GM10248 (cell line): Measurements from ENCODE around the gene CR1.

Source experiments
- CTCF ChIA-PET: fragments of 300-600 bp; sonication (Branson Sonifier 250); formaldehyde crosslinking; extraction: SDS; loops from one replicate; lab custom pipeline; 2021; ENCODE audit warnings: antibody characterized with exemption; lab: Yijun Ruan, JAX
- POLR2A ChIA-PET: fragments of 350-650 bp; sonication (Branson Sonifier 250); formaldehyde crosslinking; extraction: SDS; loops from one replicate; lab custom pipeline; 2020; ENCODE audit warnings: antibody characterized with exemption; lab: Yijun Ruan, JAX
- DNase-seq: peaks from one replicate; pipeline ENCODE4 v3.0.0; 2012; ENCODE audit errors: extremely low spot score
- CTCF ChIP-seq: IDR thresholded peaks from 2 replicates; pipeline ENCODE4 v1.5.1; 2012; ENCODE audit warnings: mild to moderate bottlenecking, low read depth; ENCODE audit errors: extremely low read depth, missing control alignments, control extremely low read depth

Gene CR1

DNA sequence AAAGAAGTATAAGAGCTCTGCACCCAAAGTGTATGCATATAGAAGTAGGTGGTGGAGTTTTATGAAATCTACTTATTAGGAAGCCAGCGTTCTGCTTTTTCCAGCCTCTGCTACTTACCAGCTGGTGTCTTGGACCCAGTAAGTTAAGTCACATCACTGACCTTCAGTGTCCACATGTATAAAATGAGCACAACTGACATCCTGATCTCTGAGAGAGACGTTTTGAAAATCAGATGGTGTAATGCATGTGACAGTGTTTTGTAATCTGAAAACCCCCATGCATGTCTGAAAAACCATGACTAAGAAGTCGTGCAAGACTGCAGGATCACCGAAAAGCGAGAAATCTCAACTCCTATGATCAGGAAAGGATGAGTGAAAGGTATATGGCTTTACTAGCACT lies 2.0 kb downstream of the CR1 start:
- ChIA-PET POLR2A (interaction anchor here (1.4 kb wide), 1 partner anchor 44 kb away, joined by 7 read pairs; the partner anchor contains the start of gene CR2), CTCF (interaction anchor here (0.6 to 2.9 kb wide), 6 partner anchors 11 to 445 kb away, joined by 3 to 25 read pairs (median 4); partner anchors contain the start of gene PFKFB2)
- DNase-seq: no peak
- TF ChIP-seq CTCF: no peak

DNA sequence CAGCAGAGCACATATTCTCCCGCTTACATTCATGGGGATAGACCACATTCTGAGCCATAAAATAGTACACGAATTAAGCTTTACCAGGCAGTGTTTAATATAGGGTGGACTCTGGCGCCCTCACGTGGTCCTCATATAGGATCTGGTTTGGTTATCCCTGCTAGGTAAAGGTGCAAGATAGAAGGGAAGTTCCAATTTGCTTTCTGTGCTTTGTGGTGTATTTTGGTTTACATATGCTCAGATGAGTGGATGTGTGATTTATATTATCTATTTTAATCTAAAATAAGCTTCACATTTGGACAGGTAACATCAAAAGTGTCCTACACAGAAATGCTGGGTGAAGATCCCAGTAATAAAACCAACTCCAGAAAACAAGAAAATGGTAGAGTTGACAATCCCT lies 3.6 kb downstream of the CR1 start:
- ChIA-PET POLR2A (interaction anchor here (1.2 kb wide), 1 partner anchor 98 kb away, joined by 3 read pairs; no protein-coding TSS in a partner anchor), CTCF (interaction anchor here (0.6 to 2.9 kb wide), 42 partner anchors 11 to 1636 kb away, joined by 3 to 25 read pairs (median 5); partner anchors contain the start of genes C4BPA, C4BPB, CD55 and CR2)
- peak; percentile 46 for DNase-seq
- TF ChIP-seq CTCF: peak; percentile 82

DNA sequence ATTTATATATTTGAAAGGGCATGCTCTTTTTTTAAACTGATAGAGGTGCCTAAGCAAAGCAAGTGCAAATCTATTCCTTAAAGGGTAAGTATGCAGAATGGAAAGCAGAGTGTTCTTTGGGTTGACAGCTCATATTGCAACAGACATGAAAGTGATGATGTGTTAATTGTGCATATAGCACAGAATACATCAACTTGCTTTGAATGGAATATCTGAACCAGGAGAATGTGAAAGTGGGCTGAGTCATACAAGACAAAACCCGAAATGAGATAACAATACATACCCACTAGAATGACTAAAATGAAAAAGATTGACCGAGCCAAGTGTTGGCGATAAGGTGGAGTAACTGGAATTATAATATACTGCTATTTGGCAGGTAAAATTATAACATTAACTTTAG lies 4.3 kb downstream of the CR1 start:
- no peak for DNase-seq
- ChIA-PET CTCF (interaction anchor here (0.8 to 2.9 kb wide), 36 partner anchors 11 to 1637 kb away, joined by 3 to 25 read pairs (median 5); partner anchors contain the start of genes C4BPA, C4BPB, CD55 and CR2), POLR2A (interaction anchor here (1.2 kb wide), 1 partner anchor 99 kb away, joined by 3 read pairs; no protein-coding TSS in a partner anchor)
- no peak for TF ChIP-seq CTCF

GRCh38 chr1:207501071-207501470 lies 5.1 kb downstream of the CR1 start:
- POLR2A ChIA-PET: no interaction called here
- TF ChIP-seq CTCF: no peak
- CTCF ChIA-PET: interaction anchor here (1.0 to 1.2 kb wide), 3 partner anchors 10 to 417 kb away, joined by 3 to 6 read pairs (median 3); no protein-coding TSS in a partner anchor
- no peak for DNase-seq

GRCh38 chr1:207502726-207503125 lies 6.8 kb downstream of the CR1 start:
- no peak for TF ChIP-seq CTCF
- ChIA-PET CTCF (interaction anchor here (1.8 kb wide), 1 partner anchor 48 kb away, joined by 7 read pairs; the partner anchor contains the start of gene CR2), POLR2A (no interaction called here)
- DNase-seq: no peak

DNA sequence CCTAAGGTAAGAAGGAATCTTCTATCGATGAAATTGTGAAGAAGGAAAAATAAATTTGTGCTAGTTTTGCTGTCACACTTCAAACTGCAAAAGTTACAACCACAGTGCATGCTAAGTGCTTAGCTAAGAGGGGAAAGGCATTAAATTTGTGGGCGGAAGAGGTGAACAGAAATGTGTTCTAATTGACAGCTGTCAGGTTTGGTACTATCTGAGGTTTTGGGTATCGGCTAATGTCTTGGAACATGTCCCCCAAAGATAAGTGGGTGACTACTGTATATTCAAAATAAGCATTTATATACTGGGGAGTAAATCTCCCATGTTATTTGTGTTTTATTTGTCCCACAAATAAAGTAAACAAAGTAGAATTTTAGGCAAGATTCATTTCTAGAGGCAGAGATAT lies 8.0 kb downstream of the CR1 start:
- ChIA-PET POLR2A (no interaction called here), CTCF (interaction anchor here (0.7 to 1.8 kb wide), 2 partner anchors 19 to 49 kb away, joined by 4 to 7 read pairs; partner anchors contain the start of gene CR2)
- DNase-seq: no peak
- no peak for TF ChIP-seq CTCF
